GM21717 (cell line): Measurements from ENCODE around the gene SPATA46.

Experiments used
- ATAC-seq: cut with Tn5 transposase; IDR thresholded peaks from one replicate; pipeline ENCODE4 v1.9.1; 2021; ENCODE audit warnings: mild to moderate bottlenecking, moderate library complexity; ENCODE audit not compliant: unreplicated experiment

Gene SPATA46

DNA sequence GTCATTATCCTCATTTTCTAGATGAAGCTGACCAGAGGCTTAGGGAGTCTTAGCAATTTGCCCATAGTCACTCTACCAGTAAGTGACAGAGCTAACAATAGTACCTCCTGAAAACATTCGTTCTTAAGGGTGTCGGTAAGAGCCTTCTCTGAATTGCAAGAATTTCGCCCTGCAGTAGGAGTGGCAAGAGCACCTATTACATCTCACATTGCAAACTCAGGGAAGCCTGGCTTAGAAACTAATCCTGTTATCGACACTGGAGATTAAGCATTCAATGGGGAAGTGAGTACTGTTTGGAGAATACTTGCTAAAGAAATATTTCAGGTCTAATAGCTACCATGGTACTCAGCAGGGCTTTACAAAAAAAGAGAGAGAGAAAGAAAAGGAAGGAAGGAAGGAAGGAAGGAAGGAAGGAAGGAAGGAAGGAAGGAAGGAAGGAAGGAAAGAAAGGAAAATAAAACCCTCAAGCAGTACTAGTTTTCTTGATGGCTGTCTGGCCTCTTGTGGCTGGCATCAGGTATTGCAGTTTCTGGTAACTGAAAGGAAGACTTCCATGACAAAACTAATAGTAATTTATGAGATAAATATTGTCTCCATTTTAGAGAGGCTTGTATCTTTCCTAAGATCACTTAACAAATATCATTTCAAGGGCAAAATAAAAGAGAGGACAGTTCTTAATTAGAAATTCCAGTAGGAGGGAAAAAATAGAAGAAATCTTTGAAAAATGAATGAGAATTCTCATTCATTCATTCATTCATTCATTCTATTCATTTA is 15.3 kb upstream of the SPATA46 start:
- ATAC-seq, result no peak

DNA sequence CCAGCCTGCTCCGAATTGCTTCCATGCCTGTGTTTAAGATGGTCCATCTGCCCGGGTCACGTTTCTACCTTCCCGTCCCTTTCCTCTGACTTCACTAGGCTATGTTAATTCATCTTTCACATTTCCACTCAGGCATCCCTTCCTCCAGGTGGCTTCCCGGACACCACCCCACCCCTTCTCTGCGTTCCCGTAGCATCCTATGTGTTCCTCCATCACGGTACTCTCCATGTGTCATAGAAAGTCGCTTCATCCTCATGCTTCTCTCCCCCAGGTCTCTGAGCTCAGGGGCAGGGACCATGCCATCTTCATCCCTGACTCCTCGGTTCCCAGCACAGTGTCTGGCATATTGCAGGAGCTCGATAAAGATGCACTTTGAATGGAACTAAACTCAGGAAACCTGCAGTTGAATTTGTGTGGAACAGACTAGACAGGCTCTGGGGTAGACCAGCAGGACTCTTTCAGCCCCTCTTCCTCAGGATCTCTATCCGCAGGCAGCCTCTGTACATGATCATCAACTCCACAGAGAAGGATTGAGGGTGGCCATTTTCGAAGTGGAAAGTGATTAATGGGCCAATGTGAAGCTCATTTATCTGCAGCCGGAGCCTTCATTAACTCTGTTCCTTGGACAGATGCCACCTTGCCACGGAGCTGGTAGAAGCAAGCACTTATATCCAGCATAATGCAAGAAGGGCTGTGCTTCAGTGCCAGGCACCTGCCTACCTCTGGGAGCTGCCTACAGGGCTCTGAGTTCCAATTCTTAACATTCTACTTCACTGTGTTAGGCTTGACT is 13.9 kb upstream of the SPATA46 start:
- ATAC-seq, result no peak

DNA sequence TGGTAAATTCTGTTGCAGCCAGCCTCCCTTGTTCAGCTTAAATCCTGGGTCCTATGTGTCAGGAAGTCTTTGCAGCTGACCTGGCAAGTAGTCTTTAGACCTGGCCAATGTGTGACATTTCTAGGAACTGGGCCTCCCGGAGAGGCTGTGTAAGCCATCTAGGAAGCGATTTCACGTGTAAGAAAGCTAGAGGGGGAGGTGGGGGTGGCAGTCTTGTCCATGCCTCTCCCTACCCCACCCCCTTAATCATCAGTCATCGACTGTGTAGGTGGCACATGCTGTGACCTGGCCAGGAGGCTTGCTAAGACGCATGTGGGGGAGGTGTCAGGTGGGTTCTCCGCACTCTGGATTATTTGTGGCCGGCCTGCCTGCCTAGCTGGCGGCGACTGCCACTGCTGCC is 13.3 kb upstream of the SPATA46 start:
- no peak for ATAC-seq

DNA sequence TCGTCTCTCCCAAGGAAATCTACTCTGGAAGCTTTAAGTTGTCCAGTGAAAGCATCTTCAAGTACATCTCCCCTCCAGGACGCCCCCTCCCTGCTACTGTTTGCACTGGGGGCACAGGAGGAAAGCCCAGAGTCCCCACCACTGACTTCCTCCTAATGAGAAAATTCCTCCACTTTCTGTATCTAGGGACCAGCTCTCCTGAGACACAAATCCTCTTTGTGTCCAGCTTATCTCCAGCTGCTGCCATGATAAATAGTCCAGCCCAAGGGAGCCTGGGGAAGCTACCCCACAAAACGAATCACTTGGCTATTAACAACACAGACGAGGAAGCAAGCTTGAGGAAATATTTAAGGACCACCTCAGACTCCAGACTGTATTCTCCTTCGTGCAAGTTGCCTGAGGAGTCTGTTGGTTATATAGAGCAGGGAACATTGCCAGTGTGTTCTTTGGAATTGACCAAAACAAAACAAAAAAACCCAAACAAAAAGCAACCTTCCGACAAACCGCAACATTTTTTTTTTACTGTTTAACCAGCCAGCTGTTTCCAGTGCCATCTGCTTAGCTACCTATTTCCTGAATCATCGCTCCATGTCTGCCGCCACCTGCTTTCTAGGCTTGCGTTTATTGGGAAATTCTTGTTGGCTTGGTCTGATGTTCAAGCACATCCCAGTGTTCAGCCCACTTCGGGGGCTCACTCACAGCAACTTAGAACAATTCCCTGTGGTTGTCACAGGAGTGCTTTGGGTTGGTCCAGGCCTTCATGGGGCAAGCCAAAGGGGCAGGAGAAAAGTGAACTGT is 12.6 kb upstream of the SPATA46 start:
- no peak for ATAC-seq

DNA sequence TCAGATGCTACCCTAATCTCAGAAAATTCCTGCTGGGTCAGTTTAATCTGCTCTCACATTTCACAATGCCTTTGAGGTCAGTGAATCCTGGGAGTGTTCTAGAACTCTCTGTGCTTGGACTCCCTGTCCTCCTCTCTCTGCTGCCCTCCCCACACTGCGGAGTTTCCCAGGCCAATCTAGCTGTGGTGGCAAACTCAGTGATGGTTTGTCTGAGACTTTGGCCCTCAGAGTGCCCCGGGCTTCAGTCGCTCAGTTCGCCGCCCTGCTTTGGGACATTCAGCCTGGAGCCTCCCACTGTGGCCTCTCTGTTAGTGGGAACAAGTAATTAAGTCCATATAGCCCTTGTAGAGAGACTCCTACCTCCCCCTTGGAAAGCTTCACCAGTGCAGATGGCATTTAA is 12.0 kb upstream of the SPATA46 start:
- no peak for ATAC-seq

DNA sequence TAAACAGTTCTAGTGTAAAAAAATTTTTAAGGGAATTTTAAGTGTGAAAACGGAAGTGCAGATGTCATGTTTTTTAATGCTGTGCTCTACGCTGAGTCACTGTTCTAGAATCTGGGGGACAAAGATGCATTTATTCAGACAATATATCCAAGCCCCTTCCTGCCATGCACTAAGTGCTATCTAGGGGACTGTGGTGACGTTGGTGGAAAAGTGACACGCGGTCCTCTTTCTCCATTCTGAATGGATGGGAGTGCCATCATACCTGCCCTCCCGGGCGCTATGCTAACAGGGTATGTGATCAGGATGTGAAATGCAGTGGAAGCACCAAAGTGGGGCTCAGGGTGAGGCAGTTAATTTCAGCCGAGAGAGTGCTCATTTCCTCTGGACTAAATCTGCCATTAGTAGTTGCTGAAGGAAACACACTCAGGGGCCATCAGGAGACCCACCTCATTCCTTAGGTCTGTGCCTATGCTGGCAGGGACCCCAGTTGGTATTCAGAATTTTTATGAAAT is 11.5 kb upstream of the SPATA46 start:
- no peak for ATAC-seq

DNA sequence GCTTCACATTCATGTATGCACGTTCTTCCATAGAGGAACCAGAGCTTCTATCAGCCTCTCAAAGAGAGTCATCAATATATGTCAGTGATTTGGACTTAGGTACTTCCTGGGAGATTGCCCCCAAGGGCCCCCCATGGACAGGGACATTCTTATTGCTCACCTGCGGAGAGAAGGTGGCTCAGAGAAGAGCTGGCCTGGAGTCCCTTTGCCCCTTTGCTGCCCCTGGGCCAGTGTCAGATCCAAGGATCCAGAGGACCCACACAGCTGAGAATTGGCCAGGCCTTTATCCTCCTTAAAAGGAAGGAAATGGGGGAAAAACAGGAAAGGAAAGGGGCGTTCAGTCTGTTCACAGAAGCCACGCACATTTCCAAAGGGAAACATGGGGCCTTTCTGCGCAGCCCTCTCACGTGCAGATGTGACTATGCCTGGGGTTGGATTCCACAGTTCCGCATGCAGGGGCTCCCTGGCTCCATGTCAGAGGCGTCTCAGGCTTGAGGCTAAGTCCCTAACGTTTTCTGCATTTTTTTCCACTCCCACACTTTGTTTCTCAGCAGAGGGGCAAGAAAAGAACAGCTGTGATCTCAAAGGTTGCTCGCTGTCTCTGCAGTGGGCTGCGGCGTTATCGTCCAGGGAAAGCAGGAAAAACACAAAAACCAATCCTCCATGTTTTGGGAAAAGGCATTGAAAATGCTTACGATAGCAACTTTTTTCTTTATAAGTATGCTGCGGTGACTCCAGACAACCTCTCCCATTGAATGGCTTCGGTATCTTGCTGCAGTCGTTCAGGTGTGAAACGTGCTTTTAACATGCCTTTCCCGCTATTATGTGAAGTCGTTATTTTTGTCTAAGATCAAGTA is 10.8 kb upstream of the SPATA46 start:
- ATAC-seq, result no peak

DNA sequence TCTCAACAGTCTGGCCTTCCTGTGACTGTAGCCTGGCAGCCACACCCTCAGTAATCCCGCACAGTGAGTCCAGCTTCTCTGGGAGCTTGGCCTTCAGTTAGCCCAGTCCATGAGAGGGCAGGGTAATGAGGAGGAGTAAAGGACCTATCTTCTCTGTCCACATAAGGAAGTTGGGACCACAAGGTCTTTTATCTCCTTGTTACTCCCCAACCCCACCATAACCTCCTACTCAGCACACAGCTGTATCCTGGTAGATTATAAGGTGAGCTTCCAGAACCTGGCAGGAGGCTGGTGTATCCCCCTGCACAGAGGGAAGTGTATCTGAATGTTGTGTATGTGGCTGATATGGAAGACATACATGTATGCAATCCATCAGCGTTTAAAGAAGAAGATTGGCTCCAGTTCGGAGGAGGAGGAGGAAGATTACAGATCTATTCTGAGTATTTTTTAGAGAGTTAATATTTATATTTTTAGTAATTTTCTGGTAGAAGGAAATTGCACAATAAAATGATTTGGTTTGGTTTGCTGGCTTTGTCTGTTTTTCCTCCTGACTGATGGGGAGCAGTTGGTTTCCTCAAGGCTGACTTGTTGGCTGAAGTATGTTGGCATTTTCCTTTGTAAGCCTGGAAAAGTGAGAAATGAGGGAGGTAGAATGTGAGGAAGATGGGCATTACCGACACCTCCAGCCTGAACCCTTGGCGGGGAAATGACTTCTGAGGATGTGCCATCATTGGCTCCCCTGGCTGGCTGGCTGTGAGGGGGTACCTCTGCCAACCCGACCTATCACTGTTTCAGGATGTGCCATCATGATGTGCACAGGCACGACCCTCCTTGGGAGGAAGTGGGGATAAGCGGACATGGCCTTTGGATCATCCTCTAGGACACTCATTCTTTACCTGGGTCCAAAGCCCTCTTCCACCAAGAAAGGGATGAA is 9.9 kb upstream of the SPATA46 start:
- ATAC-seq, result no peak

DNA sequence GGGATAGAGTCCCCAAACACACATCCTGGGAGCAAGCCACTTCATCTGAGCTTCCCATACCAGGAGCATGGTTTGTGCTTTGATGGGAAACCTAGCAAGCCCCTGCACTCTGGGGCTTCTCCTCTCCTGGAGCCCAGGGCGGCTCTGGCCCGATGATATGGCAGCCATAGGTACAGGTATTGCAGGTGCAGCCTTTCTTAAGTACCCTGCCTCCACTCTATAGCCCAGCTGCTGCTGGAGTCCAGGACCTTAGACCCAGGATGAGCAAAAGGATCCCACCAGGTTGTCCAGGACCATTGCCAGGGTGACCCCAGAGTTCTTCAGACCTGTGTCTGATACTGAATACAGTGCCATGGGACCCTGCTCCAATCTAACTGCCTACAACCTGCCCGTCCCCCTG is 9.0 kb upstream of the SPATA46 start:
- ATAC-seq, result no peak

DNA sequence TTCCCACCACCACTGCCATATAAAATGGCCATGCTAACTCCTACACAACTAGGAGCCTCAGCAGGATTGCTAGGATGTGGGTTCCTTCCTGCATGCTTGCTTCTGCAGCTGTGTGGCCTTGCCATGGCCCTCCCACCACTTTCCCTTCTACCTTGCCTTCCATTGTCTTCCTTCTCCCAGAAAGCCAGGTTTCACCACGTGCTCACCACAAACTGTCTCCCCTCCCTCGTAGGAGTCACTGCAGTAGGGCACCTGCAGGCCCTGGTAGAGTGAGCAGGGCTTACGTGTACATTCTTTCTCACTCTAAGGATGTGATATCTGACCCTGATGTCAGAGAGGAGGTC is 8.6 kb upstream of the SPATA46 start:
- ATAC-seq, result no peak

DNA sequence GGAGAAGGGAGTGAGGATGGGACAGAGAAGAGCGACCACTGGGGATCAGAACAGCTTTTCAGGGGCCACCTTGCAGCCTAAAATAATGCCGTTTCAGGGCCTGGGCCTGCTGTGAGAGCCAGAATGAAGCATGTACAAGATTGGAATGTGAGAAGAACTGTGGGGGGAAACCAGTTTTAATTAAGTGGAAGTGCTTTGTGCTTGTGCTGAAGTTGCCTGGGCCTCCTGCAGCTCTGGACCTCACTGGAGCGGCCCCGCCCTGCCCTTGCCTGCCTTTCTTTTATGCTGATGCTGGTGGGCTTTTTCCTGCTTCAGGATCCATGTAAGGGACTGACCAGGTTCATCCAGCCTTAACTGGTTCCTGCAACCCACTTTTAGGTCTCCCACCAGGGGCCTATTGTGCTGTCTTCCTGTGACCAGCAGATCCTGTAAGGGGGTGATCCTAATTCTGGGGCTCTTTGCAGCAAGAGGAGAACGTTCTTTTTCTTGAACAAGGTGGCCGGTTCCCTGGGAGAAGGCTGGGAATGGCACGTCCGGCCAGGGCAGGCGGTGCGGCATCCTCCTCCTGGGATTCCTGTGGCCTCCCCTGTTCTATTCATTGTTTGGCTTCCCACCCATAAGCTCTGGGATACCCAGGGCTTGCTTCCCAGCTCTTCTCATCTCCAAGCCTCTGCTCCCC is 8.1 kb upstream of the SPATA46 start:
- no peak for ATAC-seq

DNA sequence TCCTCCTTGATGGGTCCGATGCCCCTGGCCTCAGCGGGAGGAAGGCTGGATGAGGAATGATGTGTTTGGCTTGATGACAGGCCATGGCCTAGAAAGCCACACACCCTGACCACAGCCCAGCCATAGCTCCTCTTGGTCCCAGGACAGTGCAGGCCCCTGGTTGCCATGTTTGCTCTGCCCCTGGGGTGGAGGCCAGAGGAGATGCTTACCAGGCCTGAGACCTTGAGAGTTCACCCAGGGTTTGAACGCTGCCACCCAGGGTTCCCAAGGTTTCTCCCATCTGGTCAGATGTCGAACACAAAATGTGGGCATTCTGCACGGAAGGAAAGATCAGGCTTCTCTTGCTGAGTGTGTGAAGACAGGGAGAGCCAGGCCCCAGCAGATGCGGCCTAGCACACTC is 7.5 kb upstream of the SPATA46 start:
- no peak for ATAC-seq

DNA sequence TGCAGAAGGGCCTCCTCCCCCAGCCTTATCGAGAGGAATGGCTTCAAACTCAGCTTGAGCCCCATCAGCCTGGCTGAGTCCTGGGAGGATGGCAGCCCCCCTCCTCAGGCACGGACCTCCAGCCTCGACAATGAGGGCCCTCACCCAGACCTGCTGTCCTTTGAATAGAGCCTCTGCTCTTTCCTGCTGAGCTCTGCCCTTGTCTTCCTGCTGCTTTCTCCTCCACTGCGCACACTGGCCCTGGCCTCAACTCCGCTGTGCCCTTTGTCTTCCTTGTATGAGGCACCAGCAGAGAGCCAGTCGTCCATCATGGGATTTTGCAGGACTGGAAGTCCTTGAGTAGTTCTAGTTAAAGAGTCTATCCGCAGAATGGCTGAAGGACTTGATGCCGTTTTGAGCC is 6.9 kb upstream of the SPATA46 start:
- no peak for ATAC-seq

DNA sequence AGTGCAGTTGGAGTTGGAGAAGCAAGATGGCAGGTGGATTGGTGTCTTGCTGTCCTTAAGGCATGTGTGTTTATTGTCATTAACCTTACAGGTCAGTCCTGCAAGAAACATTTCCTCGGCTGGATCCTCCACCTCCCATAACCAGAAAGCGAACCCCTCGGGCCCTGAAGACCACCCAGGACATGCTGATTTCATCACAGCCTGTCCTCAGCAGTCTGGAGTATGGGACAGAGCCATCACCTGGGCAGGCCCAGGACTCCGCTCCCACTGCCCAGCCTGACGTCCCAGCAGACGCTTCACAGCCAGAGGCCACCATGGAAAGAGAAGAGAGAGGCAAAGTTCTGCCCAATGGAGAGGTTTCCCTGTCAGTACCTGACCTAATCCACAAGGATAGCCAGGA is 6.4 kb upstream of the SPATA46 start:
- no peak for ATAC-seq

DNA sequence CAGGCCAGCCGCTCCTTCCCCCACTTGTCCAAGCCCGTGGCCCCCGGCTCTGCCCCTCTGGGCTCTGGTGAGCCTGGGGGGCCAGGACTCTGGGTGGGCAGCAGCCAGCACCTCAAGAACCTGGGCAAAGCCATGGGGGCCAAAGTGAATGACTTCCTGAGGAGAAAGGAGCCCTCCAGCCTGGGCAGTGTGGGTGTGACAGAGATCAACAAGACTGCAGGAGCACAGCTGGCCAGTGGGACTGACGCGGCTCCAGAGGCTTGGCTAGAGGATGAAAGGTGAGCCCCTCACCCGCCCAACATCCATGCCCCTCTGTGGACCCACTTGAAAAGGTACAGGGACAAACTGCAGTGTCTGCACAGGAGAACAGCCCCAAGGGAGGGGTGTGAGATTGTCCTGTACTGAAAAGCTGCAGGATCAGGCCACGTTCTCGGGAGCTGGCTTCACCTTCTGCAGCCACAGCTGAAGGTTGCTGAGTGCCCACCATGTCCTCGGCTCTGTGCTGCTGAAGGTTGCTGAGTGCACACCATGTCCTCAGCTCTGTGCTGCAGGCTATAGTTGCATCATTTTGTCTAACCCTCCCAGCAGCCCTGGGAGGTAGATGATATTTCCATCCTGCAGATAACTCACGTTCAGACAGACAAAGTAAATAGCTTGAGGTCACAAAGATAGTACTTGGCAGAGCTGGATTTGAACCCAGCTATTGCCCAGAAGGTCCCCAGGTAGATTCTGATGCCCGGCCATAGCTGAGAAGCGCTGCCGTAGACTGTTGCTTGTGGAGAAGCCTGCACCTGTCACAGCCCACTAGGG is 5.5 kb upstream of the SPATA46 start:
- ATAC-seq, result no peak

DNA sequence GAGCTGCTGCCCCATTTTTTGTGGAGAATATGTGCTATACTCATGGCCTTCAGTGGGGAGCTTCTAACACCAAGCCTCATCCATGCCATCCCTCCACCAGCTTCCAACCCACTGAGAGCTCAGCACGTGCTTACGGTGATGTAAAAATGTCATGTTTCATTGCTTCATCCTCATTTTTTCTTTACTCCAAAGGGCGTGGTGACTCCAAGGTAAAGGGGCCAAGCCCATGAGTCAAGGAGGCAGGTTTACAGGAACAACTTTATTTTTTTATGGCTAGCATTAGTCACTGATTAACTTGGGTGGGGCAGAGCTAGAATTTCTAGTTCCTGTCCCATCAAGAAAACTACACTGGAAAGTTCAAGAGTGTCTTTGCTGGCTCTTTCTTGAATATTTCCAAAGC is 4.7 kb upstream of the SPATA46 start, which contains the start of gene C1orf226:
TSS of gene C1orf226 (plus strand) at position 346 of the 400 bp plus-strand sequence. CDS start 174 bp downstream, outside the sequence.
- no peak for ATAC-seq

DNA sequence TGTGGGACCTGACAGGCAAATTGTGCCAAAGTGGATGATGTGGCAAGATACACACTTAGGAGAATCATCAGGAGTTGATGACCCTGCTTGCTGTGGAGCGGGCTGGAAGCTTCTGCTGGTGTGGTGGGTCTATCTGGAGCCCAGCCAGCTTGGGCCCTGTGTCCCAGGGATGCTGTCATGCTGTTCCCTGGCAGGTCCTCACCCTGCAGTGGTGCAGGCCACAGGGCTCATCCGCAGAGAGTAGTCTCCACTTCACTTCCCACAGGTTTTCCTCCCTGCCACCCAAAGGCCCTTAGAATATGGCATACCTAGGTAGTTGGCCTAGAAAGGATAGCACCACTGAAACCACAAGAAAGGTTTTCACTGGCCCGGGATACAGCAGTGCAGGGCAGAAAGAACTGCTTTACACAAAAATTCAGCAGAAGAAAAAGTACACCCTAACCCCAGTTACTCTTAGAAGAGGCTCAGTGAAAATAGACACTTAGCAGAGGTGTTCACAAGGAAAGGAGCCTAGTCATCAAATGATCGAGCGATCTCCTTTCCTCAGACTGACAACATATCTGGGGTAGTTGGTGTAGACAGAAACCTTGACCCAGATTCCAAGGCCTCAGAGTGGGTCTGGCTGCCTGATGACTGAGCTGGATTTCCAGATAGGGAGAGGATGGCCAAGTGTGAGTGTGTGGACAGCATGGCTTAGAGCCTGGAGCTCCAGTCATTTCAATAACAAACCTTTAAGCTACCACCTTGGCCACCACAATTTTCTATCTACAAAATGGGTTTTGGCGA is 3.6 kb upstream of the SPATA46 start:
- no peak for ATAC-seq
